ENCODE measurements around the gene HIVEP3. TPM values are rescaled to one million over a fixed set of nuclear protein-coding genes. Genes with fewer than 3 reads are reported as not detected.

Gene HIVEP3
- total and polyA plus RNA-seq, 2 of the 13 experiments (the other 11 are each of a cell fraction or from before 2014, with no cell fraction given) = 0.05 TPM; not detected in 1

DNA sequence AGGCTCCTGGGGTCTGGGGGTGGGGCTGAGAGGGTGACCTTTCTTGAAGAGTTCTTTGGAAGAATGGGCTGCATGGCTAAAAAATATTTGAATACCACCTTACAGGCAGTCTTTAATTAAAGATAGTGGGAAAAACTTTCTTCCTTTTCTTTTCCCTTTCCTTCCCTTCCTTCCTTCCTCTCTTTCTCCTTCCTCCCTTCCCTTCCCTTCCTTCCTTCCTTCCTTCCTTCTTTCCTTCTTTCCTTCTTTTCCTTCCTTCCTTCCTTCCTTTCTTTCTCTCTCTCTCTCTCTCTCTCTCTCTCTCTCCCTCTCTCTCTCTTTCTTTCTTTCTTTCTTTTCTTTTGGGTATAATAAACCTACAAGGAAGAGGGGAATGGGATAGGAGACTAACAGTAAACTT is 356.4 kb downstream of the HIVEP3 start:
- no peak overlapping the region for H3K9ac ChIP-seq (ENCODE audit: insufficient read depth, low read depth, low read length)
- POLR2A ChIA-PET = no interaction called here
- no peak overlapping the region for H2AFZ ChIP-seq (ENCODE audit: low read length)
- BruUV-seq (replicated peaks) = no TSS peak
- no peak for DNase-seq (ENCODE audit: low spot score)
- no peaks in the 10 kb centered on the region for H3K9me3 ChIP-seq (ENCODE audit: low read length)
- H3K4me3 ChIP-seq (replicated peaks in 1 of 3; ENCODE audit: insufficient read depth in 1 of 3, low read depth in 2 of 3, low read length in 3 of 3) = no peak overlapping the region
- H3K4me2 ChIP-seq (ENCODE audit: low read depth, low read length) = no peak overlapping the region
- no peaks in the 10 kb centered on the region for H3K79me2 ChIP-seq (ENCODE audit: insufficient read depth, low read length)
- no peak for FAIRE-seq
- H3K4me1 ChIP-seq (ENCODE audit: insufficient read depth, low read length) = no peaks in the 10 kb centered on the region
- H4K20me1 ChIP-seq (ENCODE audit: insufficient read depth, low read length) = no peaks in the 10 kb centered on the region
- in situ Hi-C loops (cut with HindIII; ENCODE audit: extremely low pct_ligation_motif_present, low pct_unique_long_range_greater_than_20kb) (no loop called here), intact Hi-C loops (cut with micrococcal nuclease; ENCODE audit: unreplicated experiment) (no loop called here)
- CTCF ChIA-PET (ENCODE audit: low intra/inter-chr PET ratio, low total read pairs) = no interaction called here
- no peak overlapping the region for H3K27ac ChIP-seq (ENCODE audit: extremely low read length, insufficient read depth, low read length)
- TF ChIP-seq, protein P1, sequence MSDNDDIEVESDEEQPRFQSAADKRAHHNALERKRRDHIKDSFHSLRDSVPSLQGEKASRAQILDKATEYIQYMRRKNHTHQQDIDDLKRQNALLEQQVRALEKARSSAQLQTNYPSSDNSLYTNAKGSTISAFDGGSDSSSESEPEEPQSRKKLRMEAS (IDR thresholded peaks at IDR 0.05) = no peak
- TF ChIP-seq KLF13 (CRISPR knock-in tag; IDR thresholded peaks at IDR 0.05) (no peak), ZMYM2 (CRISPR knock-in tag; IDR thresholded peaks at IDR 0.05) (no peak), SATB2 (CRISPR knock-in tag; IDR thresholded peaks at IDR 0.05) (no peak), ZBTB7A (CRISPR knock-in tag; IDR thresholded peaks at IDR 0.05) (no peak), ZNF891 (CRISPR knock-in tag; IDR thresholded peaks at IDR 0.05) (no peak), POLR2A (IDR thresholded peaks at IDR 0.05; ENCODE audit: insufficient read depth in 1 of 2, low read depth in 2 of 2, low read length in 2 of 2) (no peak), MBD4 (IDR thresholded peaks at IDR 0.05; ENCODE audit: borderline replicate concordance, low read length) (no peak)
- TF ChIP-seq, protein P2, sequence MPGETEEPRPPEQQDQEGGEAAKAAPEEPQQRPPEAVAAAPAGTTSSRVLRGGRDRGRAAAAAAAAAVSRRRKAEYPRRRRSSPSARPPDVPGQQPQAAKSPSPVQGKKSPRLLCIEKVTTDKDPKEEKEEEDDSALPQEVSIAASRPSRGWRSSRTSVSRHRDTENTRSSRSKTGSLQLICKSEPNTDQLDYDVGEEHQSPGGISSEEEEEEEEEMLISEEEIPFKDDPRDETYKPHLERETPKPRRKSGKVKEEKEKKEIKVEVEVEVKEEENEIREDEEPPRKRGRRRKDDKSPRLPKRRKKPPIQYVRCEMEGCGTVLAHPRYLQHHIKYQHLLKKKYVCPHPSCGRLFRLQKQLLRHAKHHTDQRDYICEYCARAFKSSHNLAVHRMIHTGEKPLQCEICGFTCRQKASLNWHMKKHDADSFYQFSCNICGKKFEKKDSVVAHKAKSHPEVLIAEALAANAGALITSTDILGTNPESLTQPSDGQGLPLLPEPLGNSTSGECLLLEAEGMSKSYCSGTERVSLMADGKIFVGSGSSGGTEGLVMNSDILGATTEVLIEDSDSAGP (CRISPR knock-in tag; IDR thresholded peaks at IDR 0.05; ENCODE audit: borderline replicate concordance) = no peak
- TF ChIP-seq, protein P3, sequence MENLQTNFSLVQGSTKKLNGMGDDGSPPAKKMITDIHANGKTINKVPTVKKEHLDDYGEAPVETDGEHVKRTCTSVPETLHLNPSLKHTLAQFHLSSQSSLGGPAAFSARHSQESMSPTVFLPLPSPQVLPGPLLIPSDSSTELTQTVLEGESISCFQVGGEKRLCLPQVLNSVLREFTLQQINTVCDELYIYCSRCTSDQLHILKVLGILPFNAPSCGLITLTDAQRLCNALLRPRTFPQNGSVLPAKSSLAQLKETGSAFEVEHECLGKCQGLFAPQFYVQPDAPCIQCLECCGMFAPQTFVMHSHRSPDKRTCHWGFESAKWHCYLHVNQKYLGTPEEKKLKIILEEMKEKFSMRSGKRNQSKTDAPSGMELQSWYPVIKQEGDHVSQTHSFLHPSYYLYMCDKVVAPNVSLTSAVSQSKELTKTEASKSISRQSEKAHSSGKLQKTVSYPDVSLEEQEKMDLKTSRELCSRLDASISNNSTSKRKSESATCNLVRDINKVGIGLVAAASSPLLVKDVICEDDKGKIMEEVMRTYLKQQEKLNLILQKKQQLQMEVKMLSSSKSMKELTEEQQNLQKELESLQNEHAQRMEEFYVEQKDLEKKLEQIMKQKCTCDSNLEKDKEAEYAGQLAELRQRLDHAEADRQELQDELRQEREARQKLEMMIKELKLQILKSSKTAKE (CRISPR knock-in tag; IDR thresholded peaks at IDR 0.05; ENCODE audit: borderline replicate concordance) = no peak
- TF ChIP-seq, protein P4, sequence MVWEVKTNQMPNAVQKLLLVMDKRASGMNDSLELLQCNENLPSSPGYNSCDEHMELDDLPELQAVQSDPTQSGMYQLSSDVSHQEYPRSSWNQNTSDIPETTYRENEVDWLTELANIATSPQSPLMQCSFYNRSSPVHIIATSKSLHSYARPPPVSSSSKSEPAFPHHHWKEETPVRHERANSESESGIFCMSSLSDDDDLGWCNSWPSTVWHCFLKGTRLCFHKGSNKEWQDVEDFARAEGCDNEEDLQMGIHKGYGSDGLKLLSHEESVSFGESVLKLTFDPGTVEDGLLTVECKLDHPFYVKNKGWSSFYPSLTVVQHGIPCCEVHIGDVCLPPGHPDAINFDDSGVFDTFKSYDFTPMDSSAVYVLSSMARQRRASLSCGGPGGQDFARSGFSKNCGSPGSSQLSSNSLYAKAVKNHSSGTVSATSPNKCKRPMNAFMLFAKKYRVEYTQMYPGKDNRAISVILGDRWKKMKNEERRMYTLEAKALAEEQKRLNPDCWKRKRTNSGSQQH (CRISPR knock-in tag; IDR thresholded peaks at IDR 0.05; ENCODE audit: low read depth) = no peak
- TF ChIP-seq, protein P5, sequence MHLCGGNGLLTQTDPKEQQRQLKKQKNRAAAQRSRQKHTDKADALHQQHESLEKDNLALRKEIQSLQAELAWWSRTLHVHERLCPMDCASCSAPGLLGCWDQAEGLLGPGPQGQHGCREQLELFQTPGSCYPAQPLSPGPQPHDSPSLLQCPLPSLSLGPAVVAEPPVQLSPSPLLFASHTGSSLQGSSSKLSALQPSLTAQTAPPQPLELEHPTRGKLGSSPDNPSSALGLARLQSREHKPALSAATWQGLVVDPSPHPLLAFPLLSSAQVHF (CRISPR knock-in tag; IDR thresholded peaks at IDR 0.05) = no peak
- H3K27me3 ChIP-seq (ENCODE audit: control insufficient read depth in 1 of 2, insufficient read depth in 2 of 2, low read length in 2 of 2) = peaks cover 0 to 2% of the 10 kb centered on the region in 2 experiments; a peak in 1 of 5 replicates
- ATAC-seq = no peak
- no peaks in the 10 kb centered on the region for H3K36me3 ChIP-seq (replicated peaks in 1 of 2; ENCODE audit: control insufficient read depth in 1 of 2, insufficient read depth in 2 of 2, low read length in 2 of 2)

Data from HepG2 (cell line).